DMS79 (cell line): ENCODE measurements around the gene FAXDC2.

ENCODE experiments used
- DNase-seq: peaks from one replicate; lab custom pipeline; 2025; lab: John Stamatoyannopoulos, UW

The FAXDC2 gene, protein sequence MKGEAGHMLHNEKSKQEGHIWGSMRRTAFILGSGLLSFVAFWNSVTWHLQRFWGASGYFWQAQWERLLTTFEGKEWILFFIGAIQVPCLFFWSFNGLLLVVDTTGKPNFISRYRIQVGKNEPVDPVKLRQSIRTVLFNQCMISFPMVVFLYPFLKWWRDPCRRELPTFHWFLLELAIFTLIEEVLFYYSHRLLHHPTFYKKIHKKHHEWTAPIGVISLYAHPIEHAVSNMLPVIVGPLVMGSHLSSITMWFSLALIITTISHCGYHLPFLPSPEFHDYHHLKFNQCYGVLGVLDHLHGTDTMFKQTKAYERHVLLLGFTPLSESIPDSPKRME

GRCh38 chr5:154850255-154851062 is at the start of gene FAXDC2:
FAXDC2 (minus strand) TSS chr5:154850603; CDS start chr5:154838178, 12,425 bp downstream.
- DNase-seq = no peak

- no peak for DNase-seq
Measured at GRCh38 chr5:154900066-154900465, 49.7 kb upstream of the FAXDC2 start.

DNA sequence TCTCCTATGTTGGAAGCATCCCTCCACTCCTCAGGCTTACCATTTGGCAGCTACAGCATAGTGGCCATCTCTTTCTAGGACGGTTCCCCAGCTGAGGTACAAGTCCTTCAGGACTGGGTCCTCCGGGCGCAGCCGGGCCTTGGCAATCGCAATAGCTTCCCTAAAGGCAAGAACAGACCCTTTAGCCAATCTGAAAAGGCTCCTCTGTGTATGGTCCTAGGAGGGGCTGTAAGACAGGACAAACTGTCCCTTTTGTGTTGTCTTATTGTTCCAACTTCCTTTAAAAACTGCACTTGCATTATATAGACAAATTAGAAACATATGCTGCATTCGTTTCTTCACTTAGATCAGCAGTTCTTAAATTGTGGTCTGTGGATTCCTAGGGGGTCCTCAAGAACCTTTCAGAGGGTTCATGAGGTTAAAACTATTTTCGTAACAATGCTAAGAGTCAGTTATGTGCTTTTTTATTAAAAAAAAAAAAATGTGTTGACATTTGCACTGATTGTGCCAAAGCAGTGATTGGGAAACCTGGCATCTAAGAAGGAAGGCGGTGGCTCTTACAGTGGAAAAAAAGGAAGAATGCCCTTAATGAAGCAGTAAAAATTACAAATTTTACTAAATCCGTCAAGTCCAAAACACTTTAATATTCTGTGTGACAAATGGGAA is 48.9 kb upstream of the FAXDC2 start:
- DNase-seq = no peak

DNA sequence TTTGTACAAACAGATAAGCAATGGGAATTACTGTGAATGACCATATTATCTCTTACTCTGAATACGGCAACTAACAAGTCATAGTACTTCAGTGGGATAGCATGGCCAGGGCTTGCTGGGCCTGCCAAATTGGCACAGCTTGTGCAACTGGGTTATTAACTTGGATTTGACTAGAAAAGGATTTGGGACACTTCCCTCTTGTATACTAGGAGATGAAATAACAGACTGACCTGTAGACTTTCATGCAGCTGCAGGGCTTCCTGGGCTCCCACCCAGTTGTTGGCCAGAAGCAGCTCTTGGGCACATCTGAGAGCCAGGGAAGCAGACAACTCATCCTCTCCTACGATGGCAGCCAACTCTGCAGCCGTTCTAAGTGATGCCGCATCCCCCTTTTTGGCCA is 47.8 kb upstream of the FAXDC2 start:
- no peak for DNase-seq

DNA sequence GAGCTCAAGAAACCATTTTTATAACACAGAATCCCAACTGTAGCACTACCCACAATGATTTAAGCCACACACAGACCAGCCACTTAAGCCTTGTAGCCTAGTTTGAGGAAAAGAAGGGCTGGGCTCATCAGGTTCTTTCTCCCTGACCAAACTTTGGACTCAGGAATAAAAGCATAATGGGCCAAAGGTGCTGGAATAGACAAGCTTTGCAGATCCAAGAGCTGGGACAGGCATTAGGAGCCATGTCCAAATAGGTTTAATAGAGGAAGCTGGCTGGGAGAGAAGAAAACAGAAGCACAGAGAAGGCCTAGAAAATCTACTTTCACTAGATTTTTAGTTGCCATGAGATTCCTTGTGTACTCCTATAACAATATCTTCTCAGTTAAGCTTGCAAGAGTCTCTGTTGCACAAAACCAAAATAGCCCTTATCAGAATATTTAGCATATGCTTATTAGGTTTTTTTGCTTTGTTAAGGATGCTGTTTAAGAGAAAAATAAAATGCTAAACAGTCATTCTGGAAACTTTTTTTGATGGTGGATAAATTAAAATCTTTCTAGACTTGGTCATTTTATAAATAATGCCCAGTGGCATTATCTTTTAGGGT is 46.3 kb upstream of the FAXDC2 start:
- DNase-seq = no peak

- DNase-seq = no peak
Measured at GRCh38 chr5:154895606-154896561, 45.5 kb upstream of the FAXDC2 start.

GRCh38 chr5:154893381-154893780 is 43.0 kb upstream of the FAXDC2 start:
- no peak for DNase-seq

DNA sequence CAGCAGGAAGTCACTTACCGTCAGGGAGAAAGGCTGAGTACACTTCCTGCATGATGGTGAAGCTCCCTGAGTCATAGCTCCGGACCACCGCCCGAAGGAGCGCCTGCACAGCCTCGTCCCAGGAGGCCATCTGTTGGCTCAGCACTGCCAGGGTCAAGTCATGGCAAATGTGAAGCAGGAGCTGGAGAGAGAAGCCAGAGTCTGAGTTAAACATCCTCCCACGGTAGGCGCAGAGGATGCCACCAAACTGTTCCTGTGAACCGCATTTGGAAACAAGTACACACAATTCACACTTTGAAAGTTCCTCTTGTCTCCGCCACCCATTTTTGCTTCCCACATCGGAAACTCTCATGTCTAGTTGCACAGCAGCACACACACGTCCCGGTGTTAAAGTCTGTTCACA is 42.0 kb upstream of the FAXDC2 start:
- DNase-seq = no peak

DNA sequence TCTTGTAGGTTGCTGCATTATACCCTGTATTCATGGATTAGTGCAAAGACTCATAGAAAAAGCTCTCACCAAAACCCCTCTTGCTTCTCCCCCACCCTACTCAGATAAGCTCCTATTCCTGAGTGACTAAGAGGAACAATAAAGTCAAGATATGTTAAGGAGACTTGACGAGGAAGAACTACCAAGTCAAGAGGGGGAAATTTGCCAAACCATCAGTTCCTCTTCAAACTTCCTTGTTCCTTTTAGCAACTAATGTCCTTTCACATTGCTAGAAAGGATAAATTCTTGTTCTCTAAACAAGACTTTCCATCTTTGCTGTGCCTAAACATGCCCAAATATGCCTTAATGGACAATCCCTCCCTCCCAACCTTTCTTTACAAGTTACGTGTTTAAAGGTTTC is 35.0 kb upstream of the FAXDC2 start:
- no peak for DNase-seq

DNA sequence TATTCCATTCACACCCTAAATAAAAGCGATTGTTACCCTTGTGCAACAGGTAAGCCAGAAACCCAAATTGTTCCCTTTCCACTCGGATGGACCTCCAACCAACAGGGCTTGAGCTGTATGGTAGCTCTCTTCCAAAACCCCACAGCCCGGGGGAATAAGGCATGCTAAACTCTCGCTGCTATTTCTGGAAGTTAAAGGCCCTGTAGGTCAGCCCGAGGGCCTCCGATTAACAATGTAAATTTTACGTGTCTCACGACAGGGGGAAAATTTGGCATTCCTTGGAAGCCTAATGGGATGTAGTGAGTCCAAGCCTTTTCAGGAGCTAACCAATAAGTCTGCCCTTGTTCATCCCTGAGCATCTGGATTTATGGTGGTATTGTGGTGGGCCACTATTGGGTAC is 34.0 kb upstream of the FAXDC2 start:
- DNase-seq = no peak

- DNase-seq = no peak
Measured at GRCh38 chr5:154881986-154882385, 31.6 kb upstream of the FAXDC2 start.

GRCh38 chr5:154878642-154879335 is 28.4 kb upstream of the FAXDC2 start:
- DNase-seq = no peak

DNA sequence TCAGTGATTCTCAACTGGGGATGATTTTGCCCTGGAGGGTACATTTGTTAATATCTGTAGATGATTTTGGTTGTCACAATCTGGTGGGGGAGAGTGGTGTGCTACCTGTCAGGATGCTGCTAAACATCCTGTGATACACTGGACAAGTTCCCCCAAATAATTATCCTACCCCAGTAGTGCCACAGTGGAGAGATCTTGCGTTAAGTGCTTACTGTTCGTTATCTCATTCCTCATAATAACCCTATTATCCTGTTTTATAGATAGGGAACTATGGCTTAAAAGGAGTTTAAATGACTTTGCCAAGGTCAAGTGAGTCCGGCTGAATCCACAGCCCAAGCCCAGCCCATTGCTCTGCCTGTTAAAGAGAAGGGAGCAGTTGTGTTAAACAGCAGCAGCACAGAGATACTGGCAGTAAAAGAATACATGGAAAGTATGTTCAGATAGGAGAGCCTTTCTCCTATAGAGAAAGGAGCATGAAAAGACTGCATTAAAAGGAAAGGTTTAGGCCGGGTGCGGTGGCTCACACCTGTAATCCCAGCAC is 23.5 kb upstream of the FAXDC2 start:
- no peak for DNase-seq

DNA sequence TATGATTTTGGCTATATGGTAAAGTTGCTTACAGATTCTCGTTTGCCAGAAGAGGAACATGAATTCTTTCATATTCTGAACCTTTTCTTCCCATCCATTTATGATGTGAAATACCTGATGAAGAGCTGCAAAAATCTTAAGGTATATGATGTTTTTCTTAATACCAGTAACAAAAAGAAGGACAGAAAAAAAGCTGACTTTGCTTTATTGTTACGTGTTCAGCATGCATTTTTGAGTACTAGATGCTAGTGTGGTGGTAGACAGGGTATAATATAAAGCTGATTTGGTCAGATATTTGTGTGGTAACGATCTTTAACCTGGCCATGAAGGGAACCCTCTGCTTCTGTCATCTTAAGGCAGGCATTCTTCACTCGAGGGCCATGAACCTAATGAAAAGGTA is 21.3 kb upstream of the FAXDC2 start:
- DNase-seq = no peak

- DNase-seq = no peak
Measured at GRCh38 chr5:154868702-154869101, 18.3 kb upstream of the FAXDC2 start.

GRCh38 chr5:154866841-154867240 is 16.4 kb upstream of the FAXDC2 start:
- DNase-seq = no peak

GRCh38 chr5:154865466-154866184 is 15.2 kb upstream of the FAXDC2 start:
- DNase-seq = no peak

DNA sequence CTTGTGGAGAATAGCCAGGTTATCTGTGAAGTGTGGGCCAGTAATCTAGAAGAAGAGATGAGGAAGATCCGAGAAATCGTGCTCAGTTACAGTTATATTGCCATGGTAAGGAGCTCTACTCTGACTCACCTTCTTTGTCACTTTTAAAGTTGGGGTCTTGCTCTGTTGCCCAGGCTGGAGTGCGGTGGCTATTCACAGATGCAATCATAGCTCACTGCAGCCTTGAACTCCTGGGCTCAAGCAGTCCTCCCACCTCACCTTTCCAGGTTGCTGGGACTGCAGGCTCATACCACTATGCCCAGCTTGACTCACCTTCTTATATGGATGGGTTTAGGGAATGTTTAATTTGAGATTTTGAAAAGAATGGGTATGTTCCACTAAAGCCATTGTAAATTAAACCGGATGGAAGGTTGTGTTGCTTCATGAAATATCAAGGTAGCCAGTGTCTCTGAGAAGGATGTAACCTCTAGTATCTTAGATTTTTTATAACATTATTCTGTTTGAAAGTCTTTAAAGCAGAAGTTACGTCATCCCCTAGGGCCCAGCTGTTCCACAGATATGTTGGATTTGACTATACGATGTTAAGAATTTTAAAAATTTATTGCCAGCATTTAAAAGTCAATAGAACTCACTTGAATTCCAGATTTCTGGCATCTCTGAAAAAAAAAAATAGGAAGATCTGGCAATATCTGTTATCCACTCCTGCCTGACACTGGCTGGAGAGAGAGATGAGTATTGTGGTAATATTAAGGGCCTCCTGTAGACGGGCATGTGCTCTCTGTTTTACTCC is 13.1 kb upstream of the FAXDC2 start:
- DNase-seq = no peak

DNA sequence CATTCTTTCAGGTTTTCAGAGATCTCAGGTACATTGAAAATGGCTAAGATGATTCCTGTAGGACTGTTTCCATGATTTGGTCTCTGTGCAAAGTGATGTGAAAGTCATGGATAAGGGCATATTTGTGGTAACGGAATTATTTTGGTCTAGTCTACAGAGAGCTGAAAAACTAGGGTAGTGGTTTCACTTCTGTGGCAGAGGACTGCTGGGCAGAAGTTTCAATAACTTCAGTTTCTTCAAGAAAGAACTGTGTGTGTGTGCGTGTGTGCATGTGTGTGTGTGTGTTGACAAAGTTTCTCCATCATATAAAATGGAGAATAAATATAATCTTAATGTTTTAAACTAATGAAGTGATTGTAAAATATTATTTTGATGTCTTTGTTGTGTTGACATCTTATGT is 12.4 kb upstream of the FAXDC2 start:
- no peak for DNase-seq
